Hepatocyte (in vitro differentiated cells): ENCODE measurements around the gene CYB5R2. TPM values are rescaled to one million over a fixed set of nuclear protein-coding genes. Genes with fewer than 3 reads are reported as not detected.

Experiments used
- DNase-seq: peaks from one replicate; pipeline ENCODE4 v3.0.0-alpha.2; 2016; ENCODE audit warnings: low spot score
- H2AFZ ChIP-seq: fragments of 200-600 bp; sonication (generic); 2 replicates; pipeline ENCODE4 v1.6.0; 2016; ENCODE audit warnings: antibody characterized with exemption, mild to moderate bottlenecking
- H3K27ac ChIP-seq: fragments of 200-600 bp; sonication (generic); 2 replicates; pipeline ENCODE4 v1.5.1; 2016; ENCODE audit warnings: mild to moderate bottlenecking
- H3K27me3 ChIP-seq: fragments of 200-600 bp; sonication (generic); 2 replicates; pipeline ENCODE4 v1.6.1; 2016
- H3K36me3 ChIP-seq: fragments of 200-600 bp; sonication (generic); replicated peaks from 2 replicates; pipeline ENCODE4 v1.5.1; 2016; ENCODE audit warnings: low read depth; ENCODE audit not compliant: insufficient read depth
- H3K4me1 ChIP-seq: fragments of 200-600 bp; sonication (generic); 2 replicates; pipeline ENCODE4 v1.5.1; 2016; ENCODE audit warnings: mild to moderate bottlenecking, moderate library complexity; ENCODE audit not compliant: insufficient read depth
- H3K4me2 ChIP-seq: fragments of 200-600 bp; sonication (generic); 2 replicates; pipeline ENCODE4 v1.6.0; 2016
- H3K4me3 ChIP-seq: fragments of 200-600 bp; sonication (generic); 2 replicates; pipeline ENCODE4 v1.5.1; 2016; ENCODE audit warnings: mild to moderate bottlenecking
- H3K79me2 ChIP-seq: fragments of 200-600 bp; sonication (generic); 2 replicates; pipeline ENCODE4 v1.6.0; 2017; ENCODE audit warnings: mild to moderate bottlenecking
- H3K9me2 ChIP-seq: fragments of 200-600 bp; sonication (generic); replicated peaks from 2 replicates; pipeline ENCODE4 v1.6.0; 2017; ENCODE audit warnings: mild to moderate bottlenecking; ENCODE audit not compliant: insufficient read depth
- H3K9me3 ChIP-seq: fragments of 200-600 bp; sonication (generic); 2 replicates; pipeline ENCODE4 v1.5.1; 2016; ENCODE audit warnings: low read depth, mild to moderate bottlenecking
- H4K20me1 ChIP-seq: fragments of 200-600 bp; sonication (generic); 2 replicates; pipeline ENCODE4 v1.6.0; 2016; ENCODE audit warnings: mild to moderate bottlenecking; ENCODE audit not compliant: insufficient read depth, poor library complexity, severe bottlenecking
- CTCF ChIP-seq: fragments of 200-600 bp; sonication (generic); IDR thresholded peaks from 2 replicates; pipeline ENCODE4 v1.5.1; 2016; ENCODE audit warnings: antibody characterized with exemption, mild to moderate bottlenecking; ENCODE audit not compliant: poor library complexity
- EZH2 ChIP-seq: fragments of 200-600 bp; sonication (generic); IDR thresholded peaks from 2 replicates; pipeline ENCODE4 v1.6.1; 2016; ENCODE audit warnings: antibody characterized with exemption, mild to moderate bottlenecking, borderline replicate concordance
- EZH2phosphoT487 ChIP-seq: fragments of 200-600 bp; sonication (generic); IDR thresholded peaks from one replicate; pipeline ENCODE4 v1.6.1; 2018; ENCODE audit warnings: antibody characterized with exemption, mild to moderate bottlenecking, low read depth, moderate library complexity; ENCODE audit not compliant: unreplicated experiment, severe bottlenecking
- WGBS: methylation state at CpG from one replicate; pipeline ENCODE4 v1.1.6; 2016; ENCODE audit warnings: low lambda C conversion rate; ENCODE audit errors: missing lambda C conversion rate; 5-methylcytosine and 5-hydroxymethylcytosine counted together
- polyA plus RNA-seq: library from polyadenylated mRNA; unstranded; fragments of >200 nt; fragmentation: Nextera tagmentation; extraction: Ambion mirVana; gene quantifications from 2 replicates; pipeline ENCODE4 v1.2.1, GENCODE V29; 2016
- total RNA-seq: library from RNA; depleted of rRNA; stranded (reverse); fragments of >200 nt; gene quantifications from 2 replicates; pipeline ENCODE4 v1.2.3, GENCODE V29; 2014

The CYB5R2 gene
- total and polyA plus RNA-seq, 2 experiments from 2014 or later: 19.9 to 38.5 TPM

GRCh38 chr11:7689239-7689638 is 15.9 kb upstream of the CYB5R2 start:
- no peaks in the 10 kb centered on the region for H3K27me3 ChIP-seq
- TF ChIP-seq EZH2phosphoT487 (no peak), CTCF (no peak), EZH2 (no peak)
- H3K4me2 ChIP-seq: no peak overlapping the region
- WGBS: 59% methylated on average over 4 of the region's 4 CpGs
- H4K20me1 ChIP-seq: no peaks in the 10 kb centered on the region
- no peaks in the 10 kb centered on the region for H3K9me3 ChIP-seq
- no peaks in the 10 kb centered on the region for H3K79me2 ChIP-seq
- no peak overlapping the region for H3K27ac ChIP-seq
- H3K9me2 ChIP-seq: no peaks in the 10 kb centered on the region
- no peak overlapping the region for H3K4me3 ChIP-seq
- DNase-seq: no peak
- no peak overlapping the region for H2AFZ ChIP-seq
- H3K36me3 ChIP-seq: no peaks in the 10 kb centered on the region
- peaks cover 9% of the 10 kb centered on the region for H3K4me1 ChIP-seq

GRCh38 chr11:7688238-7688826 is 15.0 kb upstream of the CYB5R2 start:
- Histone ChIP-seq H2AFZ (no peak overlapping the region), H3K9me3 (no peaks in the 10 kb centered on the region), H3K4me1 (peaks cover 9% of the 10 kb centered on the region), H3K27ac (no peak overlapping the region), H4K20me1 (no peaks in the 10 kb centered on the region), H3K9me2 (no peaks in the 10 kb centered on the region), H3K27me3 (no peaks in the 10 kb centered on the region), H3K36me3 (no peaks in the 10 kb centered on the region), H3K4me3 (no peak overlapping the region), H3K4me2 (no peak overlapping the region), H3K79me2 (no peaks in the 10 kb centered on the region)
- DNase-seq: peak; percentile 66
- WGBS: 7% methylated on average over 4 of the region's 4 CpGs
- TF ChIP-seq CTCF (peak; percentile 86), EZH2phosphoT487 (no peak)

GRCh38 chr11:7687386-7687785 is 14.1 kb upstream of the CYB5R2 start:
- no peak for DNase-seq
- Histone ChIP-seq H3K27ac (no peak overlapping the region), H3K4me1 (peaks cover 9% of the 10 kb centered on the region), H4K20me1 (no peaks in the 10 kb centered on the region), H3K9me3 (no peaks in the 10 kb centered on the region), H2AFZ (no peak overlapping the region), H3K4me2 (no peak overlapping the region), H3K27me3 (no peaks in the 10 kb centered on the region), H3K4me3 (no peak overlapping the region), H3K9me2 (no peaks in the 10 kb centered on the region), H3K79me2 (no peaks in the 10 kb centered on the region), H3K36me3 (no peaks in the 10 kb centered on the region)
- 100% methylated on average over 1 of the region's 1 CpG for WGBS
- TF ChIP-seq EZH2phosphoT487 (no peak), EZH2 (no peak), CTCF (no peak)

GRCh38 chr11:7686761-7687160 is 13.5 kb upstream of the CYB5R2 start:
- TF ChIP-seq EZH2 (no peak), EZH2phosphoT487 (no peak), CTCF (no peak)
- peaks cover 3% of the 10 kb centered on the region for H3K4me1 ChIP-seq
- no peak for DNase-seq
- no peak overlapping the region for H3K27ac ChIP-seq
- no peaks in the 10 kb centered on the region for H3K27me3 ChIP-seq
- H3K36me3 ChIP-seq: no peaks in the 10 kb centered on the region
- H3K9me2 ChIP-seq: no peaks in the 10 kb centered on the region
- no peaks in the 10 kb centered on the region for H3K79me2 ChIP-seq
- no peaks in the 10 kb centered on the region for H4K20me1 ChIP-seq
- no peaks in the 10 kb centered on the region for H3K9me3 ChIP-seq
- 89% methylated on average over 4 of the region's 4 CpGs for WGBS
- H3K4me3 ChIP-seq: no peak overlapping the region
- H2AFZ ChIP-seq: no peak overlapping the region
- no peak overlapping the region for H3K4me2 ChIP-seq
